Measurements from ENCODE around the gene CCND1.
"Not testable (repeated sequence)": the region's sequence is repeated elsewhere in the genome, so short reads cannot be mapped to it uniquely, and the experiment has no call there.

Gene CCND1

GRCh38 chr11:69685348-69685747, 44.4 kb downstream of the CCND1 start:
- DNase-seq (ENCODE audit: insufficient read length, low spot score) (no peak), FAIRE-seq (no peak)

- DNase-seq (ENCODE audit: insufficient read length, low spot score): no peak
- FAIRE-seq: no peak
These were observed 45.5 kb downstream of the CCND1 start for GRCh38 chr11:69686452-69686851.

DNA sequence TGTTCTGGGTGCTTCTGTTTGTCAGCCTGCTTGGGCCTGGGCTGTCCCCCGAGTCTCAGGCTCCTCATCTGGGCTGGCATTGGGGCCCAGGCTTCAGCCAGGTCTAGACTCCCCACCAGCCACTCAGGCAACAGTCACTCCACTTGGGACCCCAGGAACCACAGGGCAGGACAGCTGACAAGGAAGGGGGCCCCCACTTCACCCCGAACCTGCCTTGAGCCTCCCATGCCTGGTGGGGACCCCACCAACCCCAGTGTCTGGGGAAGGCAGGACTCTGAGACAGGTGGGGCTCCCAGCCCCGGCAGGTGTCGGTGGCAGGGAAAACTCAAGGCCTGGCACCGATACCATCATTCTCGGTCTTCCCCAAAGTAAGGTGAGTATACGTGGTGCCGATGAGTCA, 45.9 kb downstream of the CCND1 start:
- FAIRE-seq: no peak
- no peak for DNase-seq (ENCODE audit: insufficient read length, low spot score)

GRCh38 chr11:69687969-69688771, 47.2 kb downstream of the CCND1 start:
- DNase-seq (ENCODE audit: insufficient read length, low spot score): not testable (repeated sequence)
- peak; percentile 4 for FAIRE-seq

- FAIRE-seq (no peak), DNase-seq (ENCODE audit: insufficient read length, low spot score) (no peak)
These were observed 48.7 kb downstream of the CCND1 start for GRCh38 chr11:69689484-69690319.

GRCh38 chr11:69691463-69691862, 50.5 kb downstream of the CCND1 start:
- FAIRE-seq: no peak
- no peak for DNase-seq (ENCODE audit: insufficient read length, low spot score)

- no peak for FAIRE-seq
- DNase-seq (ENCODE audit: insufficient read length, low spot score): no peak
These were observed 51.5 kb downstream of the CCND1 start for GRCh38 chr11:69692422-69692821.

DNA sequence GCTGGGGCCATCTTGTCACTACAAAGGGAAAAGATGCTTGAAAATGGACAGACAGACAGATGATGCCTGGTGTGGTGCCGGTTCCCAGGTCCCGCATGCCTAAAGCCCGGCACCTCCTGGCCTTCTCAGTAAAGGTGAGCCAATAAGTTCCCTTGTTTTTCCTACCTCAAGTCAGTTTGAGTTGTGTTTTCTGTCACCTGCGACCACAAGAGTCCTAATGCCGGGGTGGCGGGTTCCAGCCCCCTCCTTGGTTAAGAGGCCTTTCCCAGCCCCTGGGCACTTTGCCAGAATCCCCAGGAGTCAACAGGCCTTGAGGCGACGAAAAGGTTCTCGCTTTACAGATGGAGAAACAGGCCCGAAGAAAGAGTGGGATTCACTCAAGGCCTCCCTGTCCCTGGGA, 53.8 kb downstream of the CCND1 start:
- no peak for DNase-seq (ENCODE audit: insufficient read length, low spot score)
- FAIRE-seq: no peak

DNA sequence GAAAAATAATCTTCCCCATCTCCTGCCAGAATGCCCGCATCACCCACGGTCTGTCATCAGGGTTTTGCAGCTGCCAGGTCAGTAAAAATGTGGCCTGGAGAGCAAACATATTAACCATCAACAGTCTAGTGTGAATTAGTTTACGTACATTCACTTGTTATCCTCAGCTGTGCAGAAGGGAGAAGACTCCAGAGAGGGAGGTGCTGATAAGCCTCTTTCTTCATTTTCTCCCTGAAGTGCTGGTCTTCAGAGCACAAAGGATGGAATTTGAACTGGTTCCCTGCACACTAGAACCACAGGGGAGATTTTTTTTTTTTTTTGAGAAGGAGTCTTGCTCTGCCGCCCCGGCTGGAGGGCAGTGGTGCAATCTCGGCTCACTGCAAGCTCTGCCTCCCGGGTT, 54.6 kb downstream of the CCND1 start:
- FAIRE-seq (no peak), DNase-seq (ENCODE audit: insufficient read length, low spot score) (no peak)

DNA sequence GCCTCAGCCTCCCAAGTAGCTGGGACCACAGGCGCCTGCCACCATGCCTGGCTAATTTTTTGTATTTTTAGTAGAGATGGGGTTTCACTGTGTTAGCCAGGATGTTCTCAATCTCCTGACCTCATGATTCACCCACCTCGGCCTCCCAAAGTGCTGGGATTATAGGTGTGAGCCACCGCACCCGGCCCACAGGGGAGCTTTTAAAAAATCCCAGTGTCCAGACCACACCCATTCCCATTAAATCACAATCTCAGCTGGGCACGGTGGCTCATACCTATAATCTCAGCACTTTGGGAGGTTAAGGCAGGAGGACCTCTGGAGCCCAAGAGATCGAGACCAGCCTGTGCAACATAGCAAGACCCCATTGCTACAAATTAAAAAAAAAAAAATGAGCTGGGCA, 55.0 kb downstream of the CCND1 start:
- not testable (repeated sequence) for FAIRE-seq; DNase-seq (ENCODE audit: insufficient read length, low spot score)

GRCh38 chr11:69696749-69697468, 56.0 kb downstream of the CCND1 start:
- FAIRE-seq (no peak), DNase-seq (ENCODE audit: insufficient read length, low spot score) (no peak)

- FAIRE-seq (no peak), DNase-seq (ENCODE audit: insufficient read length, low spot score) (no peak)
These were observed 56.5 kb downstream of the CCND1 start for GRCh38 chr11:69697469-69697843.

DNA sequence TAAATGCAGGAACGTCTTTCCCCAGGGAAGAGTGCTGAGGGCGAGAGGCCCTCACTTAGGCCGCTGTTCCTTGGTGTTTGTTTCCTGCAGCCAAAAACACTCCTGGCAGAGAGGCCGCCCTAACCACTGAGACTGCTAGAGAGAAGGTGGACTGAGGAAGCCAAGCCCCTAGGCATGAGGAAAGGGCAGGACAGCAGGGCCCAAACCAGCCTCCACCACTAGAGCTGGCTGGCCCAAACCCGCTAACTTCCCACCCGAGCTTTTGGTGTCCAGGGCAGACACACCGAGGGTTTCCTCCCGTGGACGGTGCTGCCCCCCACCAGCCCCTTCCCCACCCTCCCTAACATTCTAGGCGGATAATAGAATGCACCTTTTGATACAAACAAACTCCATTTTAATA, 56.9 kb downstream of the CCND1 start:
- no peak for FAIRE-seq

DNA sequence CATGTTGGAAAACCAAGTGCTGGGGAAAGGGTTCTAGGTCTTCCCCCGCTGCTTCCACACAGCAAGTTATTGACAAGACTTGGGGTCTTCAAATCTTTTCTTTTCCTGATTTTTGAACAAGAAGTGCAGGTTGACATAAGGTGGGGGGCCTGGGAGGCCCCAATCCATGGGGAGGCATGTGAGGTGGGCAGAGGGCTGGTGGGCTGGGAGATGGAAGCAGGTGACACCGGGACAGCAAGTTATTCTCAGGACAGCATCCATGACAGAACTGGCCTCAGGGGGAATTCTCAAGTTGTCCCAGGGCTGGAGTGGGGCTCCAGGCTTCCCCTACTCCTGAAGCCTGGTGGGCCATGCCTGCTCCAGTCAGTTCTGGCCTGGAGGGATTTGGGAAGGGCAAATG, 57.4 kb downstream of the CCND1 start:
- FAIRE-seq (no peak), DNase-seq (ENCODE audit: insufficient read length, low spot score) (no peak)

More for the DNA sequence above, 56.9 kb downstream of the CCND1 start:
- DNase-seq (ENCODE audit: insufficient read length, low spot score): no peak

- no peak for FAIRE-seq
- DNase-seq (ENCODE audit: insufficient read length, low spot score): no peak
These were observed 58.3 kb downstream of the CCND1 start for GRCh38 chr11:69699213-69699612.

GRCh38 chr11:69700278-69701140, 59.6 kb downstream of the CCND1 start:
- peak; percentile 57 for DNase-seq (ENCODE audit: insufficient read length, low spot score)
- no peak for FAIRE-seq

DNA sequence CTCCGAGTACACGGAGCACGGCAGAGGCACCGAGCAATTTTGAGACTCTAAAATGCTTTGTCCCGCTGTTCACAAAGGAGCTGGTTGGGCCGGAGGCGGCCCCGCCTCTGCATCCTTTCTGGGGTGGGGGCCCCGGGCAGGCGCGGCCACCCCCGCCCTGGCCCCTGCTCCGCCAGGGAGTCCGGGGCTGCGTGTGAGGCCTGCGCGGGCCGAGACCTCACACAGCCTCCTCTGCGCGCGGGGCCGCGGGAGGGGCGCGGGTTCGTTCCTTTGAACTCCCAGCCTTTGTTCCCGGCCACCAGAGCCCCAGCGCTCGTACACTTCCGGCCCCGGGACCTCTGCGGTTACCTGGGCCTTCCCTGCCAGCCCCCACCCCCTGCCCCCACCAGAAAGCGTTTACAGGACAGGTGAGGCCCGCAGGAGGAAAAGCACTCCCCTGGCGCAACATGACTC, 61.3 kb downstream of the CCND1 start:
- no peak for DNase-seq (ENCODE audit: insufficient read length, low spot score)

DNA sequence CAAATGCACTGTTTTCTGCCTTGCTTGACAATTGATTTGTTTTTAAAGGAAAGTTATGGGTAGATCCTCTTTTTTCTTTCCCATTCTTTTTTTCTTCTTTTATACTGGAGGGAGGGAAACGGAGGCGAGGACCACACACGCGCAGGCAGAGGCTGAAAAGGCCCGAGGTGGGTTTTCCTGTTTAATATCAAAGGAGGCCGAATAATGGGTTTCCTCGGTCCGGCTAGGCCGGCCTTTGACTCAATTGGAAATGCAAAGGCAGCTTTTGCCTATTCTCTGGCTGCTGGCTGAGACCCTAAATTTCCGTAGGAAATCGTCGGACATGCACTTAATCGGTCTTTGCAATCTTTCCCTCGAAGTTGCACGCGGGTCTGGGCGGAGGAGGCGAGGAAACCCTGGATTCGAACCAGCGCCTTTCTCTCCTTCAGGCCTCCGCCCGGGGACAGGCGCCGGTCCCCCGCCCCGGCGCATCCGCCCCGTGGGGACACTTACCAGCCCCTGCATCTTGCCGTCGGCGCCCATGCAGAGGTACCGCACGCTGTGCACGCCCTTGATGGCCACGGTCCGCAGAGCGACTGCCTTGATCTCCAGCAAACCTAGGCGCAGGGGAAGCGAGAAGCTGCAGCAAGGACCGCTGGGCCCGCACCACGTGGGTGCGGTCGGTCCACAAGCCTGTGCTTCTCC, 62.0 kb downstream of the CCND1 start:
- no peak for FAIRE-seq
- no peak for DNase-seq (ENCODE audit: insufficient read length, low spot score)

More for the DNA sequence above, 61.3 kb downstream of the CCND1 start:
- no peak for FAIRE-seq

DNA sequence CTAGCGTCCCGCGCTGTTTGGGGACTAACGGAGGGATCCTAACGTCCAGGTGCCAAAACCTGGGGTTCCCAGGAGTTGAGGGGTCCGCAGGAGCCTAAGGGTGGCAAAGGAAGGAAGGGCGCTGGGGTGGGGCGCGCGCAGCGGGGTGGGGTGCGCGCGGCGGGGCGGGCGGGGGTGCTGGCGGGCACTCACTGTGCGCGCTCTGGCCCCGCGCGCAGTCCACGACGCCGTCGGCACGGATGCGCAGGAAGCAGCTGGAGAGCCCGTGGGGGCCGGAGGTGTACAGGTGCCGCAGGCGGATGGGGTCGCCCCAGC, 62.5 kb downstream of the CCND1 start:
- no peak for DNase-seq (ENCODE audit: insufficient read length, low spot score)
- FAIRE-seq: no peak
